IPS-18c (cell line): ENCODE data around the gene AMIGO2.

Experiments used
- H3K4me3 ChIP-seq: 2 replicates; pipeline ENCODE4 v1.7.0; 2013; ENCODE audit warnings: low read depth, mild to moderate bottlenecking, low read length, moderate library complexity; ENCODE audit not compliant: insufficient read depth
- H3K9me3 ChIP-seq: one replicate; pipeline ENCODE4 v1.6.1; 2013; ENCODE audit warnings: mild to moderate bottlenecking, low read length, moderate library complexity; ENCODE audit not compliant: control insufficient read depth, insufficient read depth

Gene AMIGO2

DNA sequence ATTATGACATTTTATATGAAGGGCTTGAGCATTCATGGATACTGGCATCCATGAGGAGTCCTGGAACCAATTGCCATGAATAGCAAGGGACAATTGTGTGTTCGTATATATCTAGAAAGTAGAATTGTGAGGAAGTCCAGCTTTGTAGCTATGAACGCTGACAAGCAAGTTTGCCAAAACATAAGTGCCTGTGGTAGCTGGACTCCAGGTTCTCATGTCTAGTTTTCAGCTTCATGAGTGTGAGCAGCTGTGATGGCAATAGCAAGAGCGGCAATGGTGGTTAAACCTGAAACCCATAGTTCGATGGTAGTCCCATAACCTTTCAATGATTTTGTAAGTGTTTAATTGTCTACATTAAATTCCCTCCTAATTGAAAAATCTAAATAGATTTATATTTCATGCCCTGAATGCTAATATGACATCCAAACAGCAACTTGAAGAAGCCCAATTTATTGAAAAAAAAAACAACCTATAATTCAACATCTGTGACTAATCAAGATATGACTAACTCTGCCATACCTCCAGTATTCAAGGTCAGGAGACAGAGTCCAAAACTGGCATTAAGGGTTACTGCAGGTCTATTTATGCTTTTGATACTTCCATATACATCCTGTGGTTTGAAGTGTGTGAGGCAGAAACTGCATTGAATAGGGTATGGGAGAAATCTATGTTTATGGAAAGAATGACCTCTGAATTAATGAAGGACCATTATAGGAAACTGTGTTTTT is 50.6 kb downstream of the AMIGO2 start:
- H3K4me3 ChIP-seq: no peak overlapping the region

DNA sequence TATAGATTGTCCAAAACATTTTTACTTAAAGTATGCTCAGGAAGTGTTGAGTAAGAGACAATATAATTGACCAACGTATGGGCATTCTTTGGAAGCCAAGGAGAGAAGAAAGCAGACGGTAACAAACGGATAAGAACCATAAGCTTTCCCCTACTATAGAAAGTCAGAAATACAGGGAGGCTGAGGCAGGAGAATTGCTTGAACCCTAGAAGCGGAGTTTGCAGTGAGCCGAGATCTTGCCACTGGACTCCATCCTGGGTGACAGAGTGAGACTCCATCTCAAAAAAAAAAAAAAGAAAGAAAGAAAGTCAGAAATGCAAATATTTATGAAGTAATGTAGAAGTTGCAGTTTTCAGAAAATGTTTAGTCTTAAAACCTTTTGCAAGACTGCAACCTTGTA is 51.6 kb downstream of the AMIGO2 start:
- no peak overlapping the region for H3K4me3 ChIP-seq

More for the DNA sequence above, 50.6 kb downstream of the AMIGO2 start:
- H3K9me3 ChIP-seq: no peaks in the 10 kb centered on the region

More for the DNA sequence above, 51.6 kb downstream of the AMIGO2 start:
- no peaks in the 10 kb centered on the region for H3K9me3 ChIP-seq
